GM12875 (cell line): ENCODE results near the gene GOLGA6C.
"Not testable (repeated sequence)": the region's sequence is repeated elsewhere in the genome, so short reads cannot be mapped to it uniquely, and the experiment has no call there.

ENCODE experiments used
- H3K4me3 ChIP-seq: one replicate; pipeline ENCODE4 v1.5.1; 2011; ENCODE audit warnings: low read depth, low read length, control low read depth
- TF ChIP-seq, protein P1 (sequence below): IDR thresholded peaks from 2 replicates; pipeline ENCODE4 v1.5.1; 2011; ENCODE audit warnings: low read depth, mild to moderate bottlenecking, control low read depth, inconsistent platforms, low read length, moderate library complexity, borderline replicate concordance; ENCODE audit not compliant: insufficient read depth

GOLGA6C gene

DNA sequence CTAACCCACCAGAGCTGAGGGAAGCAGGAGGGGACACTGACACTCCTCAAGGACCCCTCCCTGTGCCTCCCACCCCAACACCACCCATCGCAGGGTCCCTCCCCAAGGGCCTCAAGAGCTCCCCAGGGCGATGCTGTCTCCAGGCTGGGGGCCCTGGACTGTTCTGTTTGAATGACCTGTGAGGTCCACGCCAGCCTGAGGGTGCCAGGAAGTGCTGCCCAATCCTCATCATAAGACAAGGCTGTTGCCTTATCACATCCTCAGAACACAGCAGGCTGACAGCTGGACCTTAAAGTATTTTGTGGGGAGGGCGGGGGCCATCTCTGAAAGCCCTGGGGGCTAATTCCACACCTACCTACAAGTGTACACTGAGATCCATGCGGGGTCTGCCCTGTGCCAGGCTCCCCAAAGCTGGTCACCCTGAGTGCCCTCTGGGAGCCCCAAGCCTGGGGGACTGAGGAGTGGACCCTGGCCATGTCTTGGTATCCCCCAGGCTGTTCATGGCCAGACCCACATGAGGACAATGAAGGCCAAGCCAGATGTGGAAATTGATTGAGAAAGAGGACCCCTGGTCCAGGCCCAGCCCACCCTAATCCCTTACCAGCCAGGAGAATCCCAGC, 23.8 kb upstream of the GOLGA6C start:
- no peak overlapping the region for H3K4me3 ChIP-seq
- TF ChIP-seq, protein P1, sequence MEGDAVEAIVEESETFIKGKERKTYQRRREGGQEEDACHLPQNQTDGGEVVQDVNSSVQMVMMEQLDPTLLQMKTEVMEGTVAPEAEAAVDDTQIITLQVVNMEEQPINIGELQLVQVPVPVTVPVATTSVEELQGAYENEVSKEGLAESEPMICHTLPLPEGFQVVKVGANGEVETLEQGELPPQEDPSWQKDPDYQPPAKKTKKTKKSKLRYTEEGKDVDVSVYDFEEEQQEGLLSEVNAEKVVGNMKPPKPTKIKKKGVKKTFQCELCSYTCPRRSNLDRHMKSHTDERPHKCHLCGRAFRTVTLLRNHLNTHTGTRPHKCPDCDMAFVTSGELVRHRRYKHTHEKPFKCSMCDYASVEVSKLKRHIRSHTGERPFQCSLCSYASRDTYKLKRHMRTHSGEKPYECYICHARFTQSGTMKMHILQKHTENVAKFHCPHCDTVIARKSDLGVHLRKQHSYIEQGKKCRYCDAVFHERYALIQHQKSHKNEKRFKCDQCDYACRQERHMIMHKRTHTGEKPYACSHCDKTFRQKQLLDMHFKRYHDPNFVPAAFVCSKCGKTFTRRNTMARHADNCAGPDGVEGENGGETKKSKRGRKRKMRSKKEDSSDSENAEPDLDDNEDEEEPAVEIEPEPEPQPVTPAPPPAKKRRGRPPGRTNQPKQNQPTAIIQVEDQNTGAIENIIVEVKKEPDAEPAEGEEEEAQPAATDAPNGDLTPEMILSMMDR = no peak

DNA sequence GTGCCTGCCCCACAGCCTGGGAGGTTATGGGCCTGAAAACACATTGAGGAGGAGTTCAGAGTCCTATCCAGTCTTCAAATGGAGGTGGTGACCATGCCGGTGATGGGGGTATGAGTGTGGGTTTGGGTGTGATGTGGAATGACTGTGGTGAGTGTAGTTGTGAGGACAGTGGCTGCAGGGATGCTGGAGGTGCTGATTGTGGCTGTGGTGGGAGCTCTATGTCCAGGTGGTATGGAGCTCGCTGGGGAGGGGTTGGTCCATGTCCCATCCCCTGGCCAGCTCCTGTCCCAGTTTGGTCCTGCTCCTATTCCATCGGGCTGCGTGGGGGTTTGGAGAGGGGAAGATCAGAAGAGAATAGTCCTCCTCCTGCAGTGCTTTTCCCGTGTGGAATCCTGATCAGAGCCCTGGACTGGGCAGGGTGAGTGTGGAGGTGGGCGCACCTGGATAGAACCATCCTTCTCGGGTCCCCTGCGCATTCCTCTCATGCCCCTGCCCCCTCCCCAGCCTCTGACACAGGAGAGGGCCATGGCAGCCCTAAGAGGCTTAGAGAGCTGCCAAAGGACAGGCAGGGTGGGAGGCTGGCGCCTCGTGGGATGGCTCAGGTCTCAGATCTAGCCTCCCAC, 23.0 kb upstream of the GOLGA6C start:
- TF ChIP-seq, protein P1 = no peak
- no peak overlapping the region for H3K4me3 ChIP-seq

DNA sequence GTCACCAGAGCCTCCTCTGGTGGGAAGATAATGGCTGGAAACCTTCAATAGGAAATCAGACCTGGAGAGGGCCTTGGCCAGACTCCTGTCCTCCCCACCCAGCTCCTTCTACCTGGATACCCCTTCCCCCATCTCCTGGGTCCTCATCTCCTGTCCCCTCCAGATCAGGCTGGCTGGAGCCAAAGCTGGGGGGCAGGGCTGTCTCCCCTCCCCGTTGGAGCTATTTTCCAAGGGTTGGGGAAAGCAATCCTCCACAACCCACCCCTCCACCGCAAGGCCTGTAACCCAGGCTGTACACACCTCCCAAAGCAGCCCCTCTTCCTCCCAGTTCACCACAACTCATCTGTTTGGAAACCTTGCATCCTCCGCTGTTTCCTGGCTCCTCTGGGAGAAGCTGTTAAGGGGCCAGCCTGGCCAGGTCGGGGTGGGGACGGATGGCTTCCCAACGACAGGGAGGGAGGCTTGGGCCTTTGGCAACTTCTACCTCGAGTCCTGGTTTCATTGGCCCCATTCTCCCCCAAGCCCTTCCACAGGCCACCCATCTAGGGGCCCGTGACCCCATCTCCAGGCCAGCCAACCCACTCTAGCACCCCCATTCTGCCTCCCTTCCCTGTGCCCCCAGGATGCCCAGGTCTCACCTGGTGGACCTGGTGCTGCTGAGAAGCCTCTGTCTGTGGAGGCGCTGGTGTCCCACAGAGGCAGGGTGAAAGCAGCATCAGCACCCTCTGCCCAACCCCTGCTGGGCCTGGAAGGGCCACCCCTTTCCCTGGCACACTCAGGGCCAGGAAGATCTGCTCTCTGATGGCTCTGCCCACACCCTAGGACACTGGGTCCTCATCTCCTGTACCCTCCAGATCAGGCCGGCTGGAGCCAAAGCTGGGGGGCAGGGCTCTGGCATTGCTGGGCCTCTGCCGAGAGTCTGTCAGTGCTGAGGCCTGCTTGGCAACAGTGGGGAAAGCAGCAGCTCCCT, 22.1 kb upstream of the GOLGA6C start:
- TF ChIP-seq, protein P1 = no peak

DNA sequence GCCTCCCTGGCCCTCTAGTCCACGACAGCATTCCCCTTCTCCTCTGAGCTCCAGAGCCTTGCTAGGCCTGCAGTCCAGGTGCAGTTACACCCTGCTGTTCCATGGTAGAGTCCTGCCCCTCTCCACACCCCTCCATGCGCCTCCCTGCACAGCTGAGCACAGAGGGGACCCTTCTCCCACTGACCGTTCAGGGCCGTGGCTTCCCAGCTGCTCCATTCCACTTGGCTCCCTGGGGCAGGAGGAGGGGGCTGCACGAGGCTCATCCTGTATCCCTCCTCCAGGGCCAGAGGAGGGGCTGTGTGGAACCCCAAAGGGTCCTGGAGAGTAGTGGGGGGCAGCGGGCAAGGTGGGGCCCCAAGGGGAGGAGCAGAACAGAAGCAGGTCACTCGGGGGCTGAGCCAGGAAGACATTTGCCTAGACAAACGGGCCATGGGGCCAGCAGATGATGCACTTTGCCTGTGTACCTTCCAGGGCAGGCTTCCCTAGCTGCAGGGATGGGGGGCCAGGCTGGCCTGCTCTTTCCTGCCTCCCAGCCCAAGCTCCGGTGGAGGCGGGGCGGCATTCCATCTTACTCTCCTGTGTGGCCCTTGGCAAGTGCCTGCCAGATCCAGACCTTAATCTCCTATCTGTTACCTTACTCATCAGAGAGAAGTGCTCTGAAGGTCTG, 20.7 kb upstream of the GOLGA6C start:
- TF ChIP-seq, protein P1 = no peak
- H3K4me3 ChIP-seq = no peak overlapping the region

More for the DNA sequence above, 22.1 kb upstream of the GOLGA6C start:
- no peak overlapping the region for H3K4me3 ChIP-seq

DNA sequence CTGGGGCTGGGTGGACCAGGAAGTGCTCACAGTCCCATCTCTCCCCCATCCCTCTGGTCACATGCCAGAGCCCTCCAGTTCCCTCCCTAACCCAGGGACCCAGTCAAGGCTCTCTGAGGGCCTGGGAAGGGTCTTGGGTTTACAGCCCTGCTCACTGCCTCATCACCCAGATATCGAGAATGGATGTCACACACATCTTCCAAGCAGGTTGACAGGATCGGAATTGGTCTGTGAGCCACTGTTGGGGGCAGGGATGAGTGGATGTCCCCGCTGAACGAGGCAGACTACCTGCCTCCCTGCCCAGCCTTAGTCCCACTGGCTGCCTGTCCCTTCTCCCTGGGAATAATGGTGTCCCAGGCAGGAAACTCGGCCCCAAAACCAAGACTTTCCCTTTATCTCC, 20.0 kb upstream of the GOLGA6C start:
- H3K4me3 ChIP-seq = no peak overlapping the region
- TF ChIP-seq, protein P1 = no peak

DNA sequence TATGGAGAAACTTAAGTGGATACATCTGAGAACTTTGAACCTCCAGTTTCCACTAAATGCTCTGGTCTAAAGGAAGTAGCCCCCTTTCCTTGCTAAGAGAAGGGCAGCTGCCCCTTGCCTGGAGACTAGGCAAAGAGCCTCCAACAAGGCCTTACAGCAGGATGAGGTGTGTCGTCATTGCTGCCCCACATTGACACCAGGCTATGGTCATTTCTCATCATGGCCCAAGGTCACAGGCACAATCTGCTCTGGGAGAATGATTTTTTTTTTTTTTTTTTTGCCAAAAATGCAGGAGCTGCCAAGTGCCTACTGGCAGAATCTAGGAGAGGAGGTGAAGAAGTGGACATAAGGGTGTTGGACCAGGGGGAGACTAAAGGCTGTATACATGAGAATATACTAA, 12.4 kb upstream of the GOLGA6C start:
- H3K4me3 ChIP-seq = not testable (repeated sequence)

DNA sequence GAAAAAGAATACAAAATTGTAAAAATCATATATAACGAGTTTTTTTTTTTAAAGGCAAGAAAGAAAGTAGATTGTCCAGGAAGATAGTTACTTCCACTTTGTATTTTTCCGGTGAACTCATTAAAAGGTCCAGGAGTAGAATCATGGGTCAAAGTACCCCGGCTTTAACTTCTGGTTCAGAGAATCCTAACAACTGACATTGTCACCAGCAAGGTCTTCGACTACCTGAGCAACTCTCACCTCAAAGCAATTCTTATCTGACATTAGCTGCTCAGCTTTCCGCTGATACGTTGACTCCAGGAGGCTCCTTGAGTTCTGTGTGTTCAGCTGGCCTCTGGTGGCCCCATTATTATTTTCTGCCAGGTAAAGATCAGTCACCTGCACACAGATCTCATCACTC, 9.1 kb upstream of the GOLGA6C start:
- not testable (repeated sequence) for H3K4me3 ChIP-seq
